ENCODE measurements around the gene IGFLR1. TPM values are rescaled to one million over a fixed set of nuclear protein-coding genes. Genes with fewer than 3 reads are reported as not detected.

The IGFLR1 gene
- polyA plus RNA-seq, 1 of the 3 experiments (the other 2 are of a cell fraction) = 5.6 TPM

DNA sequence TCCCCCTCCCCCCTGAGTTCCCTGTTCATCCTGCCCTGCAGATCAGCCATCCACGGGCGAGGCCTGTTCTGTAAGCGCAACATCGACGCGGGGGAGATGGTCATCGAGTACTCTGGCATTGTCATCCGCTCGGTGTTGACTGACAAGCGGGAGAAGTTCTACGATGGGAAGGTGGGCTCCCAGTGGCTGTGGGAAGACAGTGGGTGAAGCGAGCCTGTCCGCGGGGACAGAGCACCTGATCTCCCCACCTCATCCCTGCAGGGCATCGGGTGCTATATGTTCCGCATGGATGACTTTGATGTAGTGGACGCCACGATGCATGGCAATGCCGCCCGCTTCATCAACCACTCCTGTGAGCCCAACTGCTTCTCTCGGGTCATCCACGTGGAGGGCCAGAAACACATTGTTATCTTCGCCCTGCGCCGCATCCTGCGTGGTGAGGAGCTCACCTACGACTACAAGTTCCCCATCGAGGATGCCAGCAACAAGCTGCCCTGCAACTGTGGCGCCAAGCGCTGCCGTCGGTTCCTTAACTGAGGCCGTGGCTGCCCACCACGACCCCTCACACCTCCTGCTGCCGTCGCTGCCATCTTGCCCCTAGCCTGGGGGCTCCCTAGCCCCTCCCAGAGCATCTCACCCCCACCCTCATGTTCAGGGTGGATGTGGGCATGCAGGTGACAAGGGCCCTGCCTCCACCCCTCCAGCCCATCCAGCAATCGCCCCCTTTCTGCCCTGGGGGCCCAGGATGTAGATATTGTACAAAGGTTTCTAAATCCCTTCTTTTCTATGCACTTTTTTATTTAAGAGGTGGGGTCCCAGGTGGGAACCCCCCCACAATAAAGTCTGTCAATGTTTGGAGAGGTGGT is 4.0 kb downstream of the IGFLR1 start:
- no peaks in the 10 kb centered on the region for H4K20me1 ChIP-seq (ENCODE audit: insufficient read depth)
- CTCF ChIA-PET = interaction anchor here (1.0 to 1.2 kb wide), 2 partner anchors 20 to 82 kb away, joined by 3 read pairs; no protein-coding TSS in a partner anchor

More for the DNA sequence above, 4.0 kb downstream of the IGFLR1 start:
- Histone ChIP-seq H3K36me3 (replicated peaks in 1 of 2; ENCODE audit: control insufficient read depth in 1 of 2, insufficient read depth in 2 of 2, low read length in 1 of 2) (peaks cover 9 to 45% of the 10 kb centered on the region in 2 experiments), H3K4me3 (ENCODE audit: low read depth in 2 of 2, low read length in 1 of 2) (no peak overlapping the region), H3K27me3 (ENCODE audit: insufficient read depth) (no peaks in the 10 kb centered on the region), H3K27ac (ENCODE audit: low read depth in 2 of 2, low read length in 1 of 2) (no peak overlapping the region), H3K9ac (no peak overlapping the region), H3K9me2 (no peaks in the 10 kb centered on the region), H3K9me3 (no peaks in the 10 kb centered on the region), H3K79me2 (ENCODE audit: insufficient read depth) (no peaks in the 10 kb centered on the region), H2AFZ (ENCODE audit: low read depth) (no peak overlapping the region), H3F3A (replicated peaks; ENCODE audit: insufficient read depth) (peaks cover 8% of the 10 kb centered on the region), H3K4me2 (no peak overlapping the region), H3K4me1 (ENCODE audit: control insufficient read depth in 1 of 2, insufficient read depth in 2 of 2, low read depth in 1 of 2, low read length in 1 of 2) (peaks cover 0 to 10% of the 10 kb centered on the region in 2 experiments; a peak in 1 of 4 replicates)
- TF ChIP-seq, protein P1, sequence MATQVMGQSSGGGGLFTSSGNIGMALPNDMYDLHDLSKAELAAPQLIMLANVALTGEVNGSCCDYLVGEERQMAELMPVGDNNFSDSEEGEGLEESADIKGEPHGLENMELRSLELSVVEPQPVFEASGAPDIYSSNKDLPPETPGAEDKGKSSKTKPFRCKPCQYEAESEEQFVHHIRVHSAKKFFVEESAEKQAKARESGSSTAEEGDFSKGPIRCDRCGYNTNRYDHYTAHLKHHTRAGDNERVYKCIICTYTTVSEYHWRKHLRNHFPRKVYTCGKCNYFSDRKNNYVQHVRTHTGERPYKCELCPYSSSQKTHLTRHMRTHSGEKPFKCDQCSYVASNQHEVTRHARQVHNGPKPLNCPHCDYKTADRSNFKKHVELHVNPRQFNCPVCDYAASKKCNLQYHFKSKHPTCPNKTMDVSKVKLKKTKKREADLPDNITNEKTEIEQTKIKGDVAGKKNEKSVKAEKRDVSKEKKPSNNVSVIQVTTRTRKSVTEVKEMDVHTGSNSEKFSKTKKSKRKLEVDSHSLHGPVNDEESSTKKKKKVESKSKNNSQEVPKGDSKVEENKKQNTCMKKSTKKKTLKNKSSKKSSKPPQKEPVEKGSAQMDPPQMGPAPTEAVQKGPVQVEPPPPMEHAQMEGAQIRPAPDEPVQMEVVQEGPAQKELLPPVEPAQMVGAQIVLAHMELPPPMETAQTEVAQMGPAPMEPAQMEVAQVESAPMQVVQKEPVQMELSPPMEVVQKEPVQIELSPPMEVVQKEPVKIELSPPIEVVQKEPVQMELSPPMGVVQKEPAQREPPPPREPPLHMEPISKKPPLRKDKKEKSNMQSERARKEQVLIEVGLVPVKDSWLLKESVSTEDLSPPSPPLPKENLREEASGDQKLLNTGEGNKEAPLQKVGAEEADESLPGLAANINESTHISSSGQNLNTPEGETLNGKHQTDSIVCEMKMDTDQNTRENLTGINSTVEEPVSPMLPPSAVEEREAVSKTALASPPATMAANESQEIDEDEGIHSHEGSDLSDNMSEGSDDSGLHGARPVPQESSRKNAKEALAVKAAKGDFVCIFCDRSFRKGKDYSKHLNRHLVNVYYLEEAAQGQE (IDR thresholded peaks at IDR 0.05; ENCODE audit: low read depth, low read length) = no peak
- TF ChIP-seq RAD21 (IDR thresholded peaks at IDR 0.05; ENCODE audit: low read length) (no peak), NRF1 (IDR thresholded peaks at IDR 0.05; ENCODE audit: low read depth, low read length) (no peak), FOXJ3 (CRISPR knock-in tag; IDR thresholded peaks at IDR 0.05) (no peak), JUND (IDR thresholded peaks at IDR 0.05) (no peak), CHD2 (IDR thresholded peaks at IDR 0.05; ENCODE audit: low read length, partially characterized antibody) (no peak), GATA2 (CRISPR knock-in tag; IDR thresholded peaks at IDR 0.05) (no peak), RXRA (IDR thresholded peaks at IDR 0.05; ENCODE audit: borderline replicate concordance, low read depth) (no peak), EP300 (IDR thresholded peaks at IDR 0.05; ENCODE audit: borderline replicate concordance in 1 of 2, low read depth in 1 of 2, low read length in 1 of 2) (no peak)
- TF ChIP-seq, protein P2, sequence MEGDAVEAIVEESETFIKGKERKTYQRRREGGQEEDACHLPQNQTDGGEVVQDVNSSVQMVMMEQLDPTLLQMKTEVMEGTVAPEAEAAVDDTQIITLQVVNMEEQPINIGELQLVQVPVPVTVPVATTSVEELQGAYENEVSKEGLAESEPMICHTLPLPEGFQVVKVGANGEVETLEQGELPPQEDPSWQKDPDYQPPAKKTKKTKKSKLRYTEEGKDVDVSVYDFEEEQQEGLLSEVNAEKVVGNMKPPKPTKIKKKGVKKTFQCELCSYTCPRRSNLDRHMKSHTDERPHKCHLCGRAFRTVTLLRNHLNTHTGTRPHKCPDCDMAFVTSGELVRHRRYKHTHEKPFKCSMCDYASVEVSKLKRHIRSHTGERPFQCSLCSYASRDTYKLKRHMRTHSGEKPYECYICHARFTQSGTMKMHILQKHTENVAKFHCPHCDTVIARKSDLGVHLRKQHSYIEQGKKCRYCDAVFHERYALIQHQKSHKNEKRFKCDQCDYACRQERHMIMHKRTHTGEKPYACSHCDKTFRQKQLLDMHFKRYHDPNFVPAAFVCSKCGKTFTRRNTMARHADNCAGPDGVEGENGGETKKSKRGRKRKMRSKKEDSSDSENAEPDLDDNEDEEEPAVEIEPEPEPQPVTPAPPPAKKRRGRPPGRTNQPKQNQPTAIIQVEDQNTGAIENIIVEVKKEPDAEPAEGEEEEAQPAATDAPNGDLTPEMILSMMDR (IDR thresholded peaks at IDR 0.05) = no peak
- TF ChIP-seq, protein P3, sequence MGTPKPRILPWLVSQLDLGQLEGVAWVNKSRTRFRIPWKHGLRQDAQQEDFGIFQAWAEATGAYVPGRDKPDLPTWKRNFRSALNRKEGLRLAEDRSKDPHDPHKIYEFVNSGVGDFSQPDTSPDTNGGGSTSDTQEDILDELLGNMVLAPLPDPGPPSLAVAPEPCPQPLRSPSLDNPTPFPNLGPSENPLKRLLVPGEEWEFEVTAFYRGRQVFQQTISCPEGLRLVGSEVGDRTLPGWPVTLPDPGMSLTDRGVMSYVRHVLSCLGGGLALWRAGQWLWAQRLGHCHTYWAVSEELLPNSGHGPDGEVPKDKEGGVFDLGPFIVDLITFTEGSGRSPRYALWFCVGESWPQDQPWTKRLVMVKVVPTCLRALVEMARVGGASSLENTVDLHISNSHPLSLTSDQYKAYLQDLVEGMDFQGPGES (IDR thresholded peaks at IDR 0.05; ENCODE audit: low read depth, low read length) = no peak
- TF ChIP-seq, protein P4, sequence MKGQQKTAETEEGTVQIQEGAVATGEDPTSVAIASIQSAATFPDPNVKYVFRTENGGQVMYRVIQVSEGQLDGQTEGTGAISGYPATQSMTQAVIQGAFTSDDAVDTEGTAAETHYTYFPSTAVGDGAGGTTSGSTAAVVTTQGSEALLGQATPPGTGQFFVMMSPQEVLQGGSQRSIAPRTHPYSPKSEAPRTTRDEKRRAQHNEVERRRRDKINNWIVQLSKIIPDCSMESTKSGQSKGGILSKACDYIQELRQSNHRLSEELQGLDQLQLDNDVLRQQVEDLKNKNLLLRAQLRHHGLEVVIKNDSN (IDR thresholded peaks at IDR 0.05; ENCODE audit: borderline replicate concordance, low read depth) = no peak
- TF ChIP-seq, protein P5, sequence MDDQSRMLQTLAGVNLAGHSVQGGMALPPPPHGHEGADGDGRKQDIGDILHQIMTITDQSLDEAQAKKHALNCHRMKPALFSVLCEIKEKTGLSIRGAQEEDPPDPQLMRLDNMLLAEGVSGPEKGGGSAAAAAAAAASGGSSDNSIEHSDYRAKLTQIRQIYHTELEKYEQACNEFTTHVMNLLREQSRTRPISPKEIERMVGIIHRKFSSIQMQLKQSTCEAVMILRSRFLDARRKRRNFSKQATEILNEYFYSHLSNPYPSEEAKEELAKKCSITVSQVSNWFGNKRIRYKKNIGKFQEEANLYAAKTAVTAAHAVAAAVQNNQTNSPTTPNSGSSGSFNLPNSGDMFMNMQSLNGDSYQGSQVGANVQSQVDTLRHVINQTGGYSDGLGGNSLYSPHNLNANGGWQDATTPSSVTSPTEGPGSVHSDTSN (IDR thresholded peaks at IDR 0.05) = no peak
- TF ChIP-seq, protein P6, sequence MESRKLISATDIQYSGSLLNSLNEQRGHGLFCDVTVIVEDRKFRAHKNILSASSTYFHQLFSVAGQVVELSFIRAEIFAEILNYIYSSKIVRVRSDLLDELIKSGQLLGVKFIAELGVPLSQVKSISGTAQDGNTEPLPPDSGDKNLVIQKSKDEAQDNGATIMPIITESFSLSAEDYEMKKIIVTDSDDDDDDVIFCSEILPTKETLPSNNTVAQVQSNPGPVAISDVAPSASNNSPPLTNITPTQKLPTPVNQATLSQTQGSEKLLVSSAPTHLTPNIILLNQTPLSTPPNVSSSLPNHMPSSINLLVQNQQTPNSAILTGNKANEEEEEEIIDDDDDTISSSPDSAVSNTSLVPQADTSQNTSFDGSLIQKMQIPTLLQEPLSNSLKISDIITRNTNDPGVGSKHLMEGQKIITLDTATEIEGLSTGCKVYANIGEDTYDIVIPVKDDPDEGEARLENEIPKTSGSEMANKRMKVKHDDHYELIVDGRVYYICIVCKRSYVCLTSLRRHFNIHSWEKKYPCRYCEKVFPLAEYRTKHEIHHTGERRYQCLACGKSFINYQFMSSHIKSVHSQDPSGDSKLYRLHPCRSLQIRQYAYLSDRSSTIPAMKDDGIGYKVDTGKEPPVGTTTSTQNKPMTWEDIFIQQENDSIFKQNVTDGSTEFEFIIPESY (IDR thresholded peaks at IDR 0.05; ENCODE audit: borderline replicate concordance, low read depth) = no peak
- no peak for DNase-seq
- 93% methylated on average over 37 of the region's 37 CpGs for WGBS (ENCODE audit: low lambda C conversion rate)
- POLR2A ChIA-PET = no interaction called here
